Activated CD8-positive, alpha-beta memory T cell treated with anti-CD3 and anti-CD28 coated beads for 4 hours (primary cell): ENCODE data around the gene TMEM132C.

Source experiments
- DNase-seq, 2 donors: peaks; one replicate each; pipeline ENCODE4 v3.0.0-alpha.2; 2020; ENCODE audit warnings: low read depth in 2 of 2

TMEM132C gene

GRCh38 chr12:128415036-128415560 lies 148.1 kb downstream of the TMEM132C start:
- DNase-seq: no peak

- DNase-seq: no peak
Measured at GRCh38 chr12:128418944-128419343, 152.0 kb downstream of the TMEM132C start.

- no peak for DNase-seq
Measured at GRCh38 chr12:128420163-128420562, 153.2 kb downstream of the TMEM132C start.

- no peak for DNase-seq
Measured at GRCh38 chr12:128421375-128421774, 154.4 kb downstream of the TMEM132C start.

- no peak for DNase-seq
Measured at GRCh38 chr12:128423205-128423604, 156.2 kb downstream of the TMEM132C start.

- DNase-seq: no peak
Measured at GRCh38 chr12:128424931-128425431, 158.0 kb downstream of the TMEM132C start.

- no peak for DNase-seq
Measured at GRCh38 chr12:128425666-128426331, 158.8 kb downstream of the TMEM132C start.

GRCh38 chr12:128426511-128426910 lies 159.5 kb downstream of the TMEM132C start:
- DNase-seq: no peak

- no peak for DNase-seq
Measured at GRCh38 chr12:128439796-128440195, 172.8 kb downstream of the TMEM132C start.

- DNase-seq: no peak
Measured at GRCh38 chr12:128442096-128442495, 175.1 kb downstream of the TMEM132C start.

- no peak for DNase-seq
Measured at GRCh38 chr12:128444598-128444997, 177.6 kb downstream of the TMEM132C start.

- DNase-seq: no peak
Measured at GRCh38 chr12:128445415-128446127, 178.6 kb downstream of the TMEM132C start.

- DNase-seq: no peak
Measured at GRCh38 chr12:128449146-128449894, 182.3 kb downstream of the TMEM132C start.

- no peak for DNase-seq
Measured at GRCh38 chr12:128450810-128451209, 183.8 kb downstream of the TMEM132C start.

- DNase-seq: no peak
Measured at GRCh38 chr12:128455851-128456250, 188.9 kb downstream of the TMEM132C start.

GRCh38 chr12:128456922-128457321 lies 190.0 kb downstream of the TMEM132C start:
- DNase-seq: no peak

- no peak for DNase-seq
Measured at GRCh38 chr12:128458301-128458974, 191.5 kb downstream of the TMEM132C start.

- no peak for DNase-seq
Measured at GRCh38 chr12:128459067-128459466, 192.1 kb downstream of the TMEM132C start.

GRCh38 chr12:128463881-128464280 lies 196.9 kb downstream of the TMEM132C start:
- no peak for DNase-seq

- DNase-seq: no peak
Measured at GRCh38 chr12:128467882-128468281, 200.9 kb downstream of the TMEM132C start.

- DNase-seq: no peak
Measured at GRCh38 chr12:128468926-128469325, 202.0 kb downstream of the TMEM132C start.

- DNase-seq: no peak
Measured at GRCh38 chr12:128471491-128471890, 204.5 kb downstream of the TMEM132C start.
